Hematopoietic multipotent progenitor cell treated with erythropoietin and hydrocortisone succinate and interleukin-3 and kit ligand, for 17 days (in vitro differentiated cells): ENCODE data around the gene MAP6.

ENCODE experiments used
- DNase-seq: peaks from one replicate; pipeline ENCODE4 v3.0.0-alpha.2; 2015; ENCODE audit warnings: low spot score

The MAP6 gene

GRCh38 chr11:75567971-75568370, 100.9 kb downstream of the MAP6 start:
- DNase-seq = no peak

DNA sequence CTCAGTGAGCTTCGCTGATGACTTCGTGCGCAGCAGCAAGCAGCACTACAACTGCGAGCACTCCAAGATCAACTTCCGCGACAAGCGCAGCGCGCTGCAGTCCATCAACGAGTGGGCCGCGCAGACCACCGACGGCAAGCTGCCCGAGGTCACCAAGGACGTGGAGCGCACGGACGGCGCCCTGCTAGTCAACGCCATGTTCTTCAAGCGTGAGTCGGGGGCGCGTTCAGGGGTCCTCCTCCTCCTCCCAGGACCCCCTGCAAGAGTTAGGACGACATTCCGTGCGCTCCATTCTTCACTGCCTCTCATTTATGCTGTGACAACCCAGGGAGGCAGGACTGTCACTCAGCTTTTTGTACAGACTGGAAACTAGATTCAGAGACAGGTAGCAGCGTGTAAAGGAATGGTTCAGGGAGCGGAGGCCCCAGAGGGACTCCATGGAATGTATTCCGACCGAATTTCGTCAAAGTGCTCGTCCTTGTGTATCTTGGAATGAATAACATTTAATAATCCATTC, 102.0 kb downstream of the MAP6 start:
- no peak for DNase-seq

DNA sequence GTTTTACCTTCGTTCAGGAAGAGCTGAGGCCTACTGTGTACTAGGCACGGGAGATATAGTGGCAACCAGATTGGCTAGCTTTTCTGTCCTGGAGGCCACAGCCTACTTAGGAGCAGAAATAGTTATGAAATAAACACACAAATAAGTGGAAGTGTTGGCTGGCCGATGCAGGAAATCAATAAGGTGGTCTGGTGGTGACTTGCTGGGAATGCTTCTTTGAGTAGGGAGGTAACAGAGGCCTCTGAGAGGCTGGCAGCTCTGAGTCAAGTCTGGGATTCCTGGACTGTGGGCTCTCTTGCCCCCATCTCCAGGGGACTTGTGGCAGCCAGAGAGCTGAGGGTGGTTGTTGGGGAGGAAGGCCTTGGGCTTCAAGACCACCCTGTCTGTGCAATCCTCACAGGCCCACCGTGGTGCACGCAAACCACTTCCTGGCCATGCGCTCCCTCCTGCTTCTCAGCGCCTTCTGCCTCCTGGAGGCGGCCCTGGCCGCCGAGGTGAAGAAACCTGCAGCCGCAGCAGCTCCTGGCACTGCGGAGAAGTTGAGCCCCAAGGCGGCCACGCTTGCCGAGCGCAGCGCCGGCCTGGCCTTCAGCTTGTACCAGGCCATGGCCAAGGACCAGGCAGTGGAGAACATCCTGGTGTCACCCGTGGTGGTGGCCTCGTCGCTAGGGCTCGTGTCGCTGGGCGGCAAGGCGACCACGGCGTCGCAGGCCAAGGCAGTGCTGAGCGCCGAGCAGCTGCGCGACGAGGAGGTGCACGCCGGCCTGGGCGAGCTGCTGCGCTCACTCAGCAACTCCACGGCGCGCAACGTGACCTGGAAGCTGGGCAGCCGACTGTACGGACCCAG, 102.7 kb downstream of the MAP6 start:
- DNase-seq = no peak

DNA sequence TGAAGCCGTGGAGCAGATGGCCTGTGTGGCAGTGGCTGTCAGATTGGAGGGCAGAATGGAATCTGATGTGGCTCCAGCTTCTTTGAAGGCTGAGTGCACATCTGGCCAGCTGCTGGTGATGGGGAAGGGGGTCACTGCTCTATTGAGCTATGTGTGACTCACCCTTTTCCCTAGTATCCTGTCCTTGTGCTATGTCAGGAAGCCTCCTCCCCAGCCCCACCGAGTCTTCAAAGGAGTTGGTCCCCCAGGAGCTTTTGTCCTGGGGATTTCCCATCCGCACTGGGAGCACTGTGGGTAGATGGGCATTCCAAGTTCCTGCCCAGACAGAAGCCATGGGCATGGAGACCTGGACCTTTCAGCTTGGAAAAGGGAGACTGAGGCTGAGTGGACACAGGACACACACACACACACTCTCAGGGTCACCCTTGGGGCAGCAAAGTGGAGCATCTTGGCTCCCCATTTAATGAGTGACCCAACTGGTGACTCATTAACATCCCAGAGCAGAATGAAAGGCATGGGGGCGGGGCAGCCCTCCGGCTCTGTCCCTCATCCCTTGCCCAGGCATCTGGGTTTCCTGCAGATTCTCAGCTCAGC, 103.5 kb downstream of the MAP6 start:
- DNase-seq = no peak

- DNase-seq = no peak
Observed at GRCh38 chr11:75563978-75564552, 104.8 kb downstream of the MAP6 start.

- DNase-seq = no peak
Observed at GRCh38 chr11:75563501-75563977, 105.3 kb downstream of the MAP6 start.

GRCh38 chr11:75562836-75563484, 105.9 kb downstream of the MAP6 start:
- DNase-seq = no peak

DNA sequence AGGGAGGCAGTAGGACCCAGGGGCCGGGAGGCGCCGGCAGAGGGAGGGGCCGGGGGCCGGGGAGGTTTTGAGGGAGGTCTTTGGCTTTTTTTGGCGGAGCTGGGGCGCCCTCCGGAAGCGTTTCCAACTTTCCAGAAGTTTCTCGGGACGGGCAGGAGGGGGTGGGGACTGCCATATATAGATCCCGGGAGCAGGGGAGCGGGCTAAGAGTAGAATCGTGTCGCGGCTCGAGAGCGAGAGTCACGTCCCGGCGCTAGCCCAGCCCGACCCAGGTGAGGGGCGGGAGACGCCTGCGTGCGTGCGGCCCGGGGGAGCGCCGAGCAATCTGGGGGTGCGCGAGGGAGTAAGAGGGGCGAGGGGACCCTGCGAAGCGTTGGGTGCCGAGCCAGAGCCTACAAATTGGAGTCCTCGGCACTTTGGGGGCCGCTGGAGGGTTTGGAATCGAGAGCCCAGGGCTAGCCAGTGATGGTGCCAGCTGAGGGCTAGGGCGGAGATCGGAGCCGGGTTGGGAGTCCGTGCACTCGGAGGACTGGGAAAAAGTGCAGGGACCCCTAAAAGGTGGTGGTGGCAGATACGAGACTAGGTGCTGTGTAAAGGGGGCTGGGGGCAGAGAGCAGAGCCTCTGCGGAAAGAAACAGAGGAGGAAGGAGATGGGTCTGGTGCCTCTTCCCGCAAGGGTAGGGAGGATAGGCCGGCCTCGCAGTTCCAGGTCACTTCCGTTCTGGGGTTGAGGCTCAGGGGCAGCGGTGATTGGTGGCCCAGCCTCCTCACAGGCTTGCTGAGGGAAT, 106.6 kb downstream of the MAP6 start, which contains the start of gene SERPINH1:
TSS of gene SERPINH1 (plus strand) at position 206 of the 788 bp plus-strand sequence. CDS start 4,097 bp downstream, outside the sequence.
- peak; percentile 80 for DNase-seq

GRCh38 chr11:75561426-75562047, 107.3 kb downstream of the MAP6 start:
- no peak for DNase-seq

GRCh38 chr11:75560644-75561043, 108.2 kb downstream of the MAP6 start:
- no peak for DNase-seq

GRCh38 chr11:75558939-75559843, 109.6 kb downstream of the MAP6 start:
- no peak for DNase-seq

- DNase-seq = no peak
Observed at GRCh38 chr11:75557666-75558494, 111.0 kb downstream of the MAP6 start.

DNA sequence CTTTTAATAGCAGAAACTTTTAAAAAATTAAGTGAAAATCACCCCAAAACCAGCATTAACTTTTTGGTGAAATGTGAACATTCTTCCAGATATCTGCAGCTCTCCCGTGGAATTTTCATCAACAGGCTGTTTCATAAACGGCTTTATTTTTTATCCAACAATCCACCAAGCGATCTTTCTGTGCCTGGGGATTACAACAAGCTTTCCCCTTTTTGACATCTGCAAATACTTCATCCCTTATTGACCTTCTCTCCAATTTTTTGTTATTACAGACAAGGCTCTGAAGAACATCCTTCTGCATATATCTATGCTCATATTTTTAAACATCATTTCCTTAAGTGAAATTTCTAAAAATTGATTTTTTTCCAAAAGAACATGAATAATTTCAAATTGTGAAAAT, 112.6 kb downstream of the MAP6 start:
- DNase-seq = no peak

- no peak for DNase-seq
Observed at GRCh38 chr11:75555079-75555811, 113.6 kb downstream of the MAP6 start.

DNA sequence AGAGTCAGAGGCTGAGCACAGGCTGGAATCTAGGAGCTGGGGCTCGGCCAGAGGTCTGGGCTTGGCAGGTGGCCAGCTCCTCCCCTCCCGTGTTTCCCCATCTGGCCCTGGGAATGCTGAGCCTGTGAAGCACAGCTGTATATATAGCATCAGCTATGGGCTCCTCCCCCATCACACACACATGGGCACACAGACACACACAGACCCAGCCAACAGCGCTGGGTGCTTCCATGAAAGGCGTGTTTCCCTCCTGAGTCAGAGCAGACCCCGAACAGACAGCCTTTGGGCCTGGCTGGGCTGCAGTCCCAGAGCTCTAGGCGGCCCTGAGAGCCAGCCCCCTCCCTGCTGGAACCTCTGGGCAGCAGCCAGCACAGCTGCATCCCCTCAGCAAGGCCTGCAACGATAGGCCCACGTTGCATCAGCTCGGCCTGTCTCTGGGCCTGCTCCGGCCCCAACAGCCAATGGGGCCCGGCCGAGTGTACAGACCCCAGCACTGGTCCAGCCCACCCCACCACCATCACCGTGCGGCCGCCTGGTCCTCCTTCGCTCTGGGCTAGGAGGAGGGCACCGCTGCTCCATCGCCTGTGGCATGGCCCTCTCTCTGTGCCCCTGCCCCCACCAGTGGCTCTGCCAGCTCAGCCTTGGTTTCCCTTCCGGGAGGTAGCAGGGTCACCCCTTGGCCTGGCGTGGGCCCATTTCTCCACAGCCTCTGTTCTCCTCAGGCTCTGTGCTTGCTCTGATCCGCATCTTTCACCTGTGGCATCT, 114.4 kb downstream of the MAP6 start:
- no peak for DNase-seq

- no peak for DNase-seq
Observed at GRCh38 chr11:75553889-75554257, 115.0 kb downstream of the MAP6 start.

- DNase-seq = no peak
Observed at GRCh38 chr11:75553182-75553581, 115.7 kb downstream of the MAP6 start.
